ENCODE measurements around the gene MCFD2.

MCFD2 gene

DNA sequence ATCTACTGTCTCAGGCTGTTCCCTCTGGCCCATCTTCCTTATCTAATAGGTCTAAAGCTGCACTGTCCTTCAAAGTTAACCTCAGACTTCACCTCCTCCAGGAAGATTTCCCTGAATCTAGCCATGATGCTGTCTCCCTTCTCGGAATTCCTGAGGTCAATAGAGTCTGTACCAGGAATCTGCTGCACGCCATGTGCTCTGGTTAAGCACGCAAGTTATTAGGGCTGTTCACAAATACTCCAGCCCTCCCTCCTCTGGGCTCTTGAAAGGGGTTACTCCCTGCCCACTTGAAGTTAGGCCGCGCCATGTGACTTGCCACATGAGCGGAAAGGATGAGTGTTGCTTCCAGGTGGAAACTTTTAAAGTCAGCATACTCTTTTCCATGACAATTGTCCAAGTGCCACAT, 43.6 kb downstream of the MCFD2 start:
- no peak for DNase-seq

DNA sequence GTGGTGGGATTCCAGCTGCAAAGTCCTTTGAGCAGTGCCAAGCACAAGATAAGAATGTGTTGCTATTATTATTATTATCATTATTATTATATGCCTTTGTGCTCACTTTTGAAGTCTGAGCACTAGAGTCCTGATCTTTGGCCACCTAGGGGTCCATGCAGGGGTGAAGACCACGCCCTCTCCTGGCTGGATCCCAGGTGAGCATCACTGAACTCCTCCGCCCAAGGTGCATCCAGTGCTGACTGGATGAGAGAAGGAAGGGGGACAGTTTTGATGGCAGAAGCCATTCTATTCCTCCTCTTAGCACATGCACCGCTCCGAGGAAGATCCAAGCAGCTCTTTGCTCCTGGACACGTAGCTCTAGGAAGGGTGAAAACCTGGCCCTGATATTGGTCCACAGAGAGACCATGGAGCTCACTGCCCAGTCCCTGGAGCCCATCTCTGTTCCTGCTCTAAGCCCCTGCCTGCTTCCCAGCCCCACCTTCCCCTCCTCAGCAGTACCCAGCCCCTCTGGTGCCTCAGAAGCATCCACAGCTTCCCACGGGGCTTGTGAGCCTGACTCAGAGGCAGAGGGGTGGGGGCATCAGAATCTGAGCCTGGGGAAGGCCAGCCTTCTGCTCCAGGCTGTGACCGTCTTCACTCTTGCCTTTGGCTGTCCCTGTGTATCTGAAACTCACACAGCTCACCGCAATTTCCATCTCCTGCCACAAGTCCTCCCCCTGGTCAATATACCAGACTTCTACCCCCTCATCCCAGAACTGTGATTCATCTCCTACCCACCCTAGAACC, 45.4 kb downstream of the MCFD2 start:
- no peak for DNase-seq

DNA sequence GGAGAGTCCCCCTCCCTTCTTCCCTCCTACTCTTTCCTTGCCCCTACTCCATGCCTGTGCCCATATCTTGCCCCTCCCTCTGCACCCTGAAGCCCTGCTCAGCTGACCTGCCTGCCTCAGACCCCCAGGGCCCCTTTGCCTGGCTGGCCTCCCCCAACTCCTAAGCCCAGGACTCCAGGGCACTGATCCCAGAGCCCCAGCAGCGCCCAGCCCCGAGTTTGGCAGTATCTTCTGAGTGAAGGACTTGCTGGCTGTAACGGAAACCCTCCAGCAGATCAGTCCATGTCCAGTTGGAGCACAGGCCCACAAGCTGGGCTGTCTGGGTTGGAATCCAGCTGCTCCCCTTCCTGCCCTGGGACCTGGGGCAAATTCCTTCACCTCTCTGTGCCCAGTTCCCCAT, 46.0 kb downstream of the MCFD2 start:
- DNase-seq = no peak

DNA sequence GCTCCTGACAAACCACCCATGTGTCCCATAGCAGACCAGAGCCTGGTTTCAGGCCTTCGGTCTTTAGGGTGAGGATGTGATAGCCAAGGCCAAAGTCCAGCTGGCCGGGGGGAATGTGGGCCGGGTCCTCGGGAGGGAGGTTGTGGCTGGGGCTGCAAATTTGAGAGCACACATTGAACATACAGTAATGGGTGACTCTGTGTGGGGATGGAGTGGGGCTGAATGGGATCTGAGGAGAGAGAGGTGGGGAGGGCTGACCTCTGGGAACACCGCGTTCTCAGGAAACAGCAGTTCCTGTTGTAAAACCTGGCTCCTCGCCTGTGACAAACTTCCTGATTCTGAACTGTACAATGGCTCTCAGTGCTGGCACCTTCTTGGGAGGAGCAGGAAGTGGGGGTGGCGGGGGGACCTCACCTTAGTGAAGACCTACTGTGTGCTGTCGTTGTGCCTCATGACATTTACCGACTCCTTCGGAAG, 48.8 kb downstream of the MCFD2 start:
- DNase-seq = no peak

DNA sequence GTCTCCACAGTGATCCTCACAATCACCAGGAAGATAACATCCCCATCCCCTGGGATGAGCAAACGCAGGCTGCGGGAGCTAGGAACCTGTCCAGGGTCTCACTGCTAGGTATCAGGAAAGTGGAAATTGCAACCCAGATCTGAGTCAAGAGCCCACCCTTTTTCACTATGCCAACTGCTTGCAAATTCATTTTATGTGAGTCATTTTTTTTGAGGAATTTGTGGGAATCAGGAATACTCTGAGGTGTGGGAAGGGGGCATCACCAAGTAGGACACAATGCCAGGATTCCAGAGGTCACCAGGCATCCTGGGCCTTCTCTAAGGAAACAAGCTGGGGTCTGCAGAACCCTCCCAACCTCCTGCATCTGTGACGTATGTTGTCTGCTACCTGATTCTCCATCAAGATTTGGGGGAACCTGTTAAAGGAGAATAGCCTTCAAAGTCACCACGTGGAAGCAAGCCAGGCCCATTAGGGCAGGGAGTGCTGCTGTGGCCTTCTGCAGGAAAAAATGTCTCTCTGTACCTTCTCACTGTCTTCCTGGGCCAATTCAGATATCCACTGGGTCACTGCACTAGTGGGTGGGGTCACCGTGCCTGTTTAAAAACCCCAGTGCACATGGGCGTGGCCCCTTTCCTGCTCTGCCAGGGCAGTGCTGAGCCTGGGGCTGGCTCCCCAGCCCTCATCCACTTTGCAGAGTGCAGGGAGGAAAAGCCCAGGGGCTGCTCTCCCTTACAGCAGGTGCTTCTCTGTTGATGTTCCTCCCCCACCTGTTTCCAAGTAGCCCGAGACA, 50.2 kb downstream of the MCFD2 start:
- no peak for DNase-seq

DNA sequence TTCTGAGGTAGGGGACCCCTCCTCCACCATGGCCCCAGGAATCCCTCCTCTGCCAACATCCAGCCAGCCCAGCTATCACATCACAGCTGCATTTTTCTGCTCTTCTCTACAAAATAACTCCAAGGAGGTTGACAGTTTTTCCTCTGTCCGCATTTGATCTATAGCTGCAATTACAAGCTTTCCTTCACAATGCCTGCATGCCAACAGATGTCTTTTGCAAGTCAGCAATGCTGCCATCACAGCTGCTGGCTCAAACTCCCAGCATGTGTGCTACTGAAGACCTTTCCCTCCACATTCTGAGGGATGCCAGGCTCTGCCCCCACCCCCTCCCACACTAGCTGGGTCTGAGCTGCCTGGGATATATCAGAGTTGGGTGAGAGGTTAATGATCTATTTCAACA, 51.7 kb downstream of the MCFD2 start:
- no peak for DNase-seq

DNA sequence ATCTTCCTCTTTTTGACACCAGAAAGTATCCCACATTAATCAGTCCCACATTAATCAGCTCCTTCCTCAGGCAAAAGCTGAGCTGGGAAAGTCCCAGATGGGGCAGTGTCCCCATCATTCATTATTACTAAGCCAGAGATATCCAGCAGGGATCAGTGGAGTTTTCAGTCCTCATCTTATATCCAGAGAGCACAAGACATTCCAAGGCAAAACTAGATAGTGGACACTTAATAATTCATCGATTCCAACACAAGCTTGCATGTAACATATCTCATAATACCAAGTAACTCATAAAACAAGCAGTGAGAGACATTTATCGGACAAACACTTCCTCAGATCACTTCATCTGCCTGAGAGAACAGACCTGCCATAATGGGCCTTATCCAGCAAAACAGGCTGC, 53.1 kb downstream of the MCFD2 start:
- DNase-seq = no peak

DNA sequence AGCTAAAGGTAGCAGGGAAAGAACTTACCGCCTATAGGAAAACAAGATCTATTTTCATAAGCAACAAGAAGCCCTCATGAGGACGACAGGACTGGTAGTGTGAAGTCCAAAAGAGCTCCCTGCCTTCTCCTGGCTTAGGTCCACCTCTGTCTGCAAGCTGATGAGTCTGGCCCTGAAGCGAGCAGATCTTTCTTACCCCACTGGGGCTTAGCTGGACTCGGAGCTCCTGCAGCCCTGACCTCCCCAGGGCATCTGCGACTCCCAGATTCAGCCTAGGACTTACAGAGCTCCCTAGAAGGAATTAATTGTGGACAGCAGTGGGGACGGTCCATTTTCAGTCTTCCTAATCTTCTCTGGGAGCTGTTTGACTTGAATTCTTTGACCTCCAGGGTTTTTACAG, 53.7 kb downstream of the MCFD2 start:
- no peak for DNase-seq

DNA sequence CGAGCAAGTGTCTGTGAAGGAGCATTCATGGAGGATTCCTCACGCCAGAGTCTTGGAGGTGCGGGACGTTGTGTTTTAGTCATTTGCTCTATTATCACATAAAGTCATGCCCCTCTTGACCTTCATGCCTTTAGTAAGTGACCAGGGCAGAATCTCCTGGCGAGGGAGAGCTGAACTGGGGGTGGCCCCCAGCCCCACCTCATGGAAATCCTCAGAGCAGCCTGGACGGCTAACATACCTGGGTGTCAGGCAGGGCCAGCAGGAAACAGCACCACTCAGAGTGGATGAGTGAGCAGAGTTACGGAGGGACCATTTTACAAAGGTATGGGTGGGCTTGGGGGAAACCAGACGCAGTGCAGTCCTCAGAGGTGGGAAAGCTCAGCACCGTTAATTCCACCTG, 56.1 kb downstream of the MCFD2 start:
- DNase-seq = no peak

DNA sequence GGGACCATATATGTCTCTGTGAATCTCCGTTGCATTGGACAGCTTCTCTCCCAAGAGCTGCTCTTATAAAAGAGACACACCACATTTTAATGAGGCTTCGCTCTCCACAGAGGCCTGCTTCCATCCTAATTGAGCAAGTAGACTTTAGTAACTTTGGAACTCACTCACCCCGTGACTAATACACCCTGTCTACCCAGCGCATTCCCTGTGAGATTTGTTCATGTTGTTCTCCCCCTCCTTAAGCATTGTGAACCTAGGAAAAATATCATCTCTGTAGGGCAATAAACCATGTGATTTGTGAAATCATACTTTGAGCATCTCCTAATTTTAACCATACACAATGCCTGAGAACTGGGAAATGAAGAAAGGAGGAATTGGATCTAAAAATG, 56.9 kb downstream of the MCFD2 start:
- no peak for DNase-seq

DNA sequence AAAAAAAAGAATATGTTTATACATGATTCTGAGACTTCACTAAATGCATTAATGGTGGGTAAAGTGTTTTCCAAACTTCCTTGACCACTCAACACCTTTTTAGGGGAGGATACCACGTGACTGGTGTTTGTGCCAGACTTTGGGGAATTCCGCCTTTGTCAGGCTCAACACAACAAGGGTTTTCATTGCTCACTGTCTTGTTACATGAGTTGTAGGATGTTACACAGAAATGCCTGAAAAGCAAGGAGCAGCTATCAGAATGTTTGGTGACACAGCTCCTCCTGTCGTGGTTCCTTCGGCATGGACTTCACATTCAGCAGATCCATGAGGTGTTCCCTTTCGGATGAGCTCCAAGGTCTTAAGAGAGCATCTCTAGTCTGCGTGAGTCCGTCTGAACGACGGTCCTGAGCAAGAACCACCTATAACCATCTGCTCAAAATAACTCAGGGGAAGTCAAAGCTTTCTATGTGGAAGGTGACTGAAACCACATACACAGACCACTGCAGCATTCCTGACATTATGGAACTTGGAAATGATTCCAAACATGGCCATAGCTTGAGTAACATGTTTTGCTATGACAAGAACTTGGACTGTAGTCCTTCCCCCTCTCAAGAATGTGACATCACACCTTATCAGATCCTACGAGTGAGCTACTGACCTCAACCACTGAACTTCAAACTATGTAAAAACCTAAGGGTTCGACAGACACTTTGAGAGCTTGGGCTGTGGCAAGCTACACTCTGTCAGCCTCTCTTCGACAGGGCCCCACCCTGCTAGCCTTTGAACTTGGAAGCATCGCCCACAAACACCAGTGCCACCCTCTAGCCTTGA, 57.5 kb downstream of the MCFD2 start:
- DNase-seq = no peak

DNA sequence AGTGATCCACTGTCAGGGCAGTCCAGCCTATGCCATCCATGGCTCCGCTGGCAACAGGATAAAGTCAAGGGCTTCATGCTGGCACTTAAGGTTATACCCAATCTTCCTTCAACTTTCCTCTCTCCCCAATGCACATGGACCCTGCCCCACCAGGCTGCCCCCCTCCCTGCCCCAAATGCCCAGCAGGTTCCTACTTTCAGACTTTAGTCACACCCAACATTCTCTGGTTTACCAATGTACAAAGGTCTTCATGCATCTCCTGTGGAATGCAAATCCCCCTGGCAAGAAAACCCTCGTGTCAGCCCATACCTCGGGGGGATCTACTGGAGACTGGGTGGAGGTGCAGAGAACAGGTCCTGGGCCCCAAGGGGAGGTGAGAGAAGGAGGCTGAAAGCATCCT, 59.3 kb downstream of the MCFD2 start:
- DNase-seq = no peak

DNA sequence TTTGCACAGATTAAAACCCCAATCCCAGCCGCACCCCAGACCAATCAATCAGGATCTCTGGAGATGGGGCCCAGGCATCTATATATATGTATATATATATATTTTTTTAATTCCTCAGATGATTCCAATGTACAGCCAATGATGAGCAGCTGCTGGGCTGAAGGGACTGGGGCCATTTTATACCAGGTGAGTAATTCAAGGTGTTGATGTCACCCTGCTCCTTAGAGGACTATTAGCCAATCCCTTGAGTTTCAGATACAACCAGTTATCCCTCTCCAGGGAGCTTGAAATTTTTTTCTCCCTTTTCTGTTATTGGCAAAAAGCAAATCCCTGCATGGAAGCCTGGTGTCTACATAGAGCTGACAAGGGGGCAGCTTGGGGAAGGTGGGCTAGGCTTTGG, 59.8 kb downstream of the MCFD2 start:
- no peak for DNase-seq

DNA sequence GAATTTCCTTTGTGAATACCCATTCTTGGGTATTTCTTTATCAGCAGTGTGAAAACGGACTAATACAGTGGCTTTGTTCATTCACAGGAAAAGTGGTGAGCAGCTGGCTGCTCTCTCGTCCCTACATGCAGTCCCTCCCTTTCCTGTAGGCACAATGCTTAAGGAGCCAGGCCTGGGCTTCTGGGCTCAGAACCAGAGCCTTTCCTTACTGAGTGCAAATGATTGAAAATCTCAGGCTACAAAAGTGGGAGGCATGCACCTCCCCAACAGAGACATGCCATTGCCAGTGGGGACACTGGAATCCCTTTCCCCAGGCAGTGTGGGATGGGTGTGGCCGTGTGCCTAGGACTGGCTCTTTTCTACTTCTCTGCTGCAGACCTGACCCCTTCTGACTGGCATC, 61.3 kb downstream of the MCFD2 start:
- no peak for DNase-seq

DNA sequence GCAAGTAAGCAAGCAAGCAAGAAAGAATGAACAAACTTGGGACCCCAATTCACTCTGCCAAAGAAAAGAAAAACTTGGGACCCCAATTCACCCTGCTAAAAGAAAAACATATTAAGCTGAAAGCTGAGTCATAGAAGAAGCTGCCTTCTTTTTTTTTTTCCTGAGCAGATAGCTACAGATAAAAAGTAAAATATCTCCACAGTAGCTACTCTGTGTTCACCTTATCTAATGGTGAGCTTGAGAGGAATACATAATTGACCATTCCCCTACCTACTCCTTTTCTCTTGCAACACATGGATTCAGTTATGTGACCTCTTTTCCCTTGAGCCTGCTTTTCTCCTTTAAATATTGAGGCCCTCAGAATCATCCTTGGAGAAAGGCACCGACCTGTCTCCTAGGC, 63.0 kb downstream of the MCFD2 start:
- DNase-seq = no peak

DNA sequence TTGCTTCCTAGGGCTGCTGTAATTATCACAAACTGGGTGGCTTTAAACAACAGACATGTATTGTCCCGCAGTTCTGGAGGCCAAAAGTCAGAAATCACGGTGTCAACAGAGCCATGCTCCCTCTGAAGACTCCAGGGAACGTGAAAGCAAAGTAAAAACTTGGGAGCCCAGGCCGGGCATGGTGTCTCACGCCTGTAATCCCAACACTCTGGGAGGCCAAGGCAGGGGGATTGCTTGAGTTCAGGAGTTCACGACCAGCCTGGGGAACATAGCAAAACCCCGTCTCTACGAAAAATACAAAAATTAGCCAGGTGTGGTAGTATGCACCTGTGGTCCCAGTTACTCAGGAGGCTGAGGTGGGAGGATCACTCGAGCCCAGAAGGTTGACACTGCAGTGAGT, 63.5 kb downstream of the MCFD2 start:
- DNase-seq = no peak

Data from eye (tissue), 1 donor.